HG02981 (cell line): ENCODE measurements around the gene KIAA0232.
A peak's percentile ranks its signal among the peaks of the same experiment; 100 is the strongest.
"Not testable (repeated sequence)": the region's sequence is repeated elsewhere in the genome, so short reads cannot be mapped to it uniquely, and the experiment has no call there.

Source experiments
- ATAC-seq: cut with Tn5 transposase; IDR thresholded peaks from one replicate; pipeline ENCODE4 v1.9.1; 2021; ENCODE audit warnings: mild to moderate bottlenecking, moderate library complexity; ENCODE audit not compliant: unreplicated experiment

KIAA0232 gene

GRCh38 chr4:6894086-6894478 is 111.6 kb downstream of the KIAA0232 start:
- ATAC-seq, result no peak

DNA sequence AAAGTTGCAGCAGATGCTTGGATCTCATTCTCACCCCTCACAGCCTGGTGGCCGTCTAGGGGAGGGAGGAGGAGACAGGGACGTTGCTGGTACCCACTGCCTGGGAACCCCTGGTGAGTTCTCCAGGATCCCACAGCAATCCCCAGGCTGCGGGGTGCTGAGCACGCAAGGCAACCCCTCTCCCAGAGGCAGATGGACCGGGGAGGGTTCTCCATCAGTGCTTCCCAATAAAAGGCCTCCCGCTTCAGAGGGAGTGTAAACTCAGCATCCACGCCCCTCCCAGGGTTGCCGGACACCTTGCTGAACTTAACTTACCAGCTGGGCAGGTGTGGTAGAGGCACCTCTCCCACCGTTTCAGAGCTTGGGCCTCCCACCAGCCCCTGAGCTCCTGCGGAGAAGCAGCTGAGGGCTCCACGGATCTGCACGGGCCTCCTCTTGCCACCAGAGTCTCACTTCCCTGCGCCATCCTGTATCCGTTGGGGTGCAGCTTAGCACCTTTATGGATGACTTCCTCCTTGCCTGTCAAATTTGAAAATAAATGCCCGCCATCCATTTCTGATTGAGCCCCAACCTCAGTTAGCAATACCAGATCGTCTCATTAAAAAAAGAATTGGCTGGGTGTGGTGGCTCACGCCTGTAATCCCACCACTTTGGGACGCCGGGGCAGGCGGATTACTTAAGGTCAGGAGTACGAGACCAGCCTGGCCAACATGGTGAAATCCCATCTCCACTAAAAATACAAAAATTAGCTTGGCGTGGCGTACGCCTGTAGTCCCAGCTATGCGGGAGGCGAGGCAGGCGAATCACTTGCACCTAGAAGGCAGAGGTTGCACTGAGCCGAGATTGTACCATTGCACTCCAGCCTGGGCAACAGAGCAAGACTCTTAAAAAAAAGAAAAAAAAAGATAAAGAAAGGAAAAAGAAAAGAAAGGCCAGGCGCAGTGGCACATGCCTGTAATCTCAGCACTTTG is 112.3 kb downstream of the KIAA0232 start:
- ATAC-seq, result no peak

DNA sequence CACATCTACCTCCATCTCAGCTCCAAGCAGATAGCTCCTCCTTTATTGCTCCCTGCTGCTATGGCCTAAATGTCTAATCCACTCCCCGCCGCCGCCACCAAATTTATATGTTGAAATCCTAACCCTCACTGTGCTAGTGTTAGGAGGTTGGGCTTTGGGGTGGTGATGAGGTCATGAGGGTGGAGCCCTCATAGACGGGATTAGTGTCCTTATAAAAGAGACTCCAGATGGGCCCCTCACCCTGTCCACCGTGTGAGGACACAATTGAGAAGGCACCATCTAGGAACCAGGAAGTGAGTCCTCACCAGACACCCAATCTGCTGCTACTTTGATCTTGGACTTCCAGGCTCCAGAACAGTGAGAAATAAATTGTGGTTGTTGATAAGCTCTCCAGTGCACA is 113.5 kb downstream of the KIAA0232 start:
- no peak for ATAC-seq

- ATAC-seq, result no peak
These were observed 116.2 kb downstream of the KIAA0232 start for GRCh38 chr4:6898763-6899162.

DNA sequence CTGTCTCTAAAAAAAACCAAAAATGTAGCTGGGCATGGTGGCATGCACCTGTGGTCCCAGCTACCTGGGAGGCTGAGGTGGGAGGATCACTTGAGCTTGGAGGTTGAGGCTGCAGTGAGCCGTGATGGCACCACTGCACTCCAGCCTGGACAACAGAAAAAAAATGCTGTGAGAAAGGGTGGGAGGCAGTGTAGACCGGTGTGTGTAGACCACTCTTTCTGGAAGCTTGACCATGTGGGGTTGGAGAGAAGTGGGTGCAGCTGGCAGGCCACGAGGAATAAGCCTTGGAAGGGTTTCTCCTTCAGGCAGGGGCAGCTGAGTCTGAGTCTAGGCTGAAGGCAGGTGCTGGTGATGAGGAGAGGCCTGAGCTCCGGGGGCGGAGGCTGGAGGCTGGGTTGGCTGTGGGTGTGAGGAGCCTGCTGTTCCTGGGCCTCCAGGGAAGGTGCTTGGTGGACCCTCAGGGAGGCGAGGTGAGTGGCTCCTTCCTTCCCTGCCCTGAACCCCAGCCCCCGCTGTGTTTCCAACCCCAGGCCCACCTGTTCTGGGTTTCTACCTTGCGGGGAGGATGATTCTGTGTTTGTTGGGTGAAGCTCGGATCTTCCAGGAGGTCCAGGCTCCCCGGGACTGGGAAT is 117.8 kb downstream of the KIAA0232 start:
- ATAC-seq, result no peak

DNA sequence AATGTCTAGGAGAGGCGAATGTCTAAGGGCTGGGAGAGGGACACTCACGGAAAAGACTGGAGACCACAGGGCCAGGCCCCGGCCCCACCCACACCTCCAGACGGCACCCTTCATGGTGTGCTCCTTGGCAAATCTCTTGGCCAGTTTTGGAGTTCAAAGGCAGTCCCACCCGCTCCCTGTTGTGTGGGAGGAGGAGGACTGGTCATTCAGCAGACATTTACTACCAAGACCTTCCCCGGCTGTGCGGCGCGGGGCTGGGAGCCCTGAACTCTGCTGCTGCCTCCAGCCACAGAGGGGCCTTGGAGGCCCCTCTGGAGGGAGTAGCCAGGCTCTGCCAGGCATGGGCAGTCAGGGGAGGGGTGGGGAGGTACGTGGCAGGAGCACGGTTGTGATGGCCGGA is 118.4 kb downstream of the KIAA0232 start:
- no peak for ATAC-seq

GRCh38 chr4:6901669-6902317 is 119.3 kb downstream of the KIAA0232 start:
- ATAC-seq, result no peak

- no peak for ATAC-seq
These were observed 120.0 kb downstream of the KIAA0232 start for GRCh38 chr4:6902318-6903042.

- no peak for ATAC-seq
These were observed 123.3 kb downstream of the KIAA0232 start for GRCh38 chr4:6905516-6906445.

DNA sequence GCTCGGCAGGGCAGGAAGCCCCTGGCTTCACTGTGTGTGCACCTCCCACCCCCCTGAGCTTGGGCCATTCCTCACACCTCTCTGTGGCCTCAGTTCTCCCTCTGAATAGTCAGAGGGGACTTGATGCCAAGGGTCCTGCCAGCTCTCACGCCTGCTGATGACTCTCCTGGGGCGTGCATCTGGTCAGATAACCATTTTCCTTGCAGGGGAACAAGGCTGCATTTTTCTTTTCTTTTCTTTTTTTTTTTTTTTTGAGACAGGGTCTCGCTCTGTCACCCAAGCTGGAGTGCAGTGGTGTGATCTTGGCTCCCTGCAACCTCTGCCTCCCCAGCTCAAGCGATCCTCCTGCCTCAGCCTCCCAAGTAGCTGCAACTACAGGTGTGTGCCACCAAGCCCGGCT is 124.0 kb downstream of the KIAA0232 start:
- not testable (repeated sequence) for ATAC-seq

DNA sequence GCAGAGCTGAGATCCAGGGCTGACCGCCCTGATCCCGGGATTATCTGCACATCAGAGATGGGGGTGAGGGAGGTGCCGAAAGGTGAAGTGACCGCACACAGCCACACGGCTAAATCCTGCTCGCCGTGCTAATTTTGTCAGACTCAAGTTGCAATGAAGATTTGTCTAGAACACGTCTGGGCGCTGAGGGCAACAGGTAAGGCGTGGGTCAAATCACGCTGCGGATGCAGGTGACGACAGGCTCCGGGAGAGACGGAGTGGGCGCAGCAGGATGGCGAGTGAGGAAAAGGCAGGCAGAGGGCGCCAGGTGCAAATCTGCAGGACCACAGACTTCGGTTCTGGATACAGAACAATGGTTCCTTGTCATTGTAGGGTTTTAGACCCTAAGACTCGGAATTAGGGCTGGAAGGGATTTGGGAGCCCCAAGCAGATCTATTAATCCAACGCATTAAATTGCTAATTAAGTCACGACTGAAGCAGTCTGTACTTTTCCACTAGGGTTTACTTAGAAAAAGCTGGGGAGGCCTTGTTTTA is 125.2 kb downstream of the KIAA0232 start:
- ATAC-seq, result no peak

DNA sequence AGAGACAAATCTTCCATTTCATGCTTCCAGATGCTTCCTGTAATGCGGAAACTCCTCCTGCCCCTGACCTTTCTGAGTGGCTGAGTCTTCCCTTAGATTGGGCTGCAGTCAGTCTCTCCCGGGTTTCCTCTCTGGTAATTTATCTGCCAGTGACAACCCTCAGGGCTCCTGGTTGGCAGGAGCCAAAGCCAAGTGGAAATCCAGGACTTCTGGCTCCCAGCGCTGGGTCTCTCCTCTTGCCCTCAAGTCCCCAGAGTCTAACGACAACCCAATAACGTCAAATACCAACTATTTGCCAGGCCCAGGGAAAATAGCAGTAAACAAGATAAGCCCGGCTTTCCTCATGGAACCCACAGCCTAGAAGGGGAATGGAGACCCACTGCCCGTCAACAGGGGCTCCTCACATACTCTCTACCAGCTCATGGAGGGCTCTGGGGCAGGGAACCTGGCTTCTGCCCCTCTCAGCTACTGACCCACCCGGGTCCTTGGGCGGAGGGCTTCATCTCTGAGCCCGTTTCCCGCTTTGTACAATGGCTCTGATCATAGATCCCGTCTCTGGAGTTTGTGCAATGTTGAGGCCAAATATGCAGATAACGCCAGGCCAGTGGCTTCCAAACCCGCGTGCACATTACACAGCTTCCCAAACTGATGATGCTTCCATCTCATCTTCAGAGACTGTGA is 126.0 kb downstream of the KIAA0232 start:
- ATAC-seq, result no peak

DNA sequence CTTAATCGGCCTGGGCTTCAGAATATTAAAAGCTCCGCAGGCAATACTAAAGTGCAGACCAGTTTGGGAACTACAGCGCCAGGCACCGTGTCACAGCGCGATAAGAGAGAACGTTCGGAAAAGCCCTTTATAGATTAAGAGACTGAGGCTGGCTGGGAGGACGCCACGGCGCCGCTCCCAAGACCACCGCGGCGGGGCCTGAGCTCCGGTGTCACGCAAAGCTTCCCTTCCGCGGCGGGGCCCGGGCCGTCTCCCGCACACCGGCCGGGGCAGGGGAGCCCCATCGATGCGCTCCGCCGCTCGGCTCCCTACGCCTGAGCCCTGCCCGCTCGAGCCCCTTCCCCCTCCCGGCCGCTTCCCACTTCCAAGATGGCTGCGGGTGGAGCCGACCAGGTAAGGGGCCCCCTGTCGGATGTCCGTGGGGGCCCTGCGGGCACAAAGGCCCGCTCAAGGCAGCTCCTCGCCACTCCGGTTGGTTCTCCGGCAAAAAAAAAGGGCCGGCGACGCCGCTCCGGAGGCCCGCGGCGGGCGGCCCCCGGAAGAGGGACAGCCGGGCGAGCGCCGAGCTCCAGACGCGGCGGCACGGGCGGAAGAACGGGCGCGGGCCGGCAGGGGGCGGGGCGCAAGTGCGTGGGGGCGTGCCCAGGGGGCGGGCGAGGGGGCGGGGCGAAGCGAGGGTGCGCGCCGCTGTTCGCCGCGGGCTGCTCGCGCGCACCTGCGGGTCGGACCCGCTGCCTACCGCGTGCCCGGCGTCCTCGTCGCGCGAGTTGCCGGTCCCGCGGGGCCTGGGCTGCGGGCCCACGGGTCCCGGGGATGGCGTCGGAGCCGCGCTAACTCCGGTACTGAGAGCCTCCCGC is 126.8 kb downstream of the KIAA0232 start, which contains the start of gene TBC1D14:
Gene TBC1D14, plus strand, starts transcription at position 714 of the 857 bp plus-strand sequence. CDS start 13,564 bp downstream, outside the sequence.
- ATAC-seq, result peak; percentile 86

- ATAC-seq, result peak; percentile 26
These were observed 127.4 kb downstream of the KIAA0232 start for GRCh38 chr4:6909970-6910339.

DNA sequence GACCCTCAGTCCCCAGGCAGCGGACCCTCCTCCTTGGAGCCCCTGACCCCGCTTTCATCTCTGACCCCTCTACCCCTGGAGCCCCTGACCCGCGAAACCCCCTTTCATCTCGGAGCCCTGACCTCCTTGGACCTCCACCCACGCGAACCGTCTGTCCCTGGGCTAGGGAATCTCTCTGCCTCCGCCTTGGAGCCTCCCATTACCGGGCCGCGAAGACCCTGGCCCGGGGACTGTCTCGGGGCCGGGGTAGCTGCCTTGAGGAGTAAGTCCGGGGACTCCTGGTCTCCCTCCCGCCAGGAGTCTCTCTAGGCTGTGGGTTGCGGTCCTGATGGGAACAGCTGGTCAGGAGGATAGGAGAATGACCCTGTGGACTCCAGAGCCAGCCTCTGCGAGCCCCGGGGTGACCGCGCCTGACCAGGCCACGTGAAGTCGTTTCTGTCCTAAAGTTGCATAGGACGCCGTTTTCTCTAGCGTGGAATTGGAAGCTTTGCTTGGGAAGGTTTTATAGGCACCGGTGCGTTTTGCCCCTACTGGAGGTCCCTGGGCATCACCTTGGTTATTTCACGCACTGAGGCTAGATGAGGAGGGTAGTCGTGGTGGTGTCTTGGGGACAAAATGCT is 127.9 kb downstream of the KIAA0232 start:
- no peak for ATAC-seq

GRCh38 chr4:6910960-6911874 is 128.7 kb downstream of the KIAA0232 start:
- ATAC-seq, result no peak

- ATAC-seq, result not testable (repeated sequence)
These were observed 129.4 kb downstream of the KIAA0232 start for GRCh38 chr4:6911917-6912316.
